ENCODE measurements around the gene PRCD. TPM values are rescaled to one million over a fixed set of nuclear protein-coding genes. Genes with fewer than 3 reads are reported as not detected.

The PRCD gene
- total RNA-seq, 1 donor, result 0.81 TPM

DNA sequence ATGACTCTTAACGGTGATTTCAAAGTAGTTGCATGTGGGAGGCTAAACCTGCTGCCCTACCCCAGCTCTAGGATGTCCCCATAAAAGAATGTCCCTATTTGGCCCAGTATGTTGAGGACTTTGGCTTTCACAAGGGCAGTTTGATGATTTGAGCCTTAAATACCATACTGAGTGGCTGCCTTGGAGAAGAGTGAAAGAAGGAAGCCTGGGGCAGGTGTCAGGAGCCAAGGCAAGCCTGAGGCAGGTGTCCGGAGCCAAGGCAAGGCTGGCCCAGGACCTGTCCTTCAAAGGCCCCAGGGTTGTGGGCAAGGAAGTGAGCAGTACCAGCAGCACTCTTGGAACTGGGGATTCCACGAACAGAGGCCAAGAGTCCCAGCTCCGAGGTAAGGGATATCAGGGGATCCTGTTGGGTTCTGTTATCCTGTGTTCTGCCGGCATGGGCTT, 27.2 kb downstream of the PRCD start:
- DNase-seq (ENCODE audit: low read depth in 2 of 3, low spot score in 2 of 3), result no peak

- peak in 2 of 3 donors; percentile 76 to 88 for DNase-seq (ENCODE audit: low read depth in 2 of 3, low spot score in 2 of 3)
Observed at GRCh38 chr17:76567634-76568432, 28.0 kb downstream of the PRCD start.

DNA sequence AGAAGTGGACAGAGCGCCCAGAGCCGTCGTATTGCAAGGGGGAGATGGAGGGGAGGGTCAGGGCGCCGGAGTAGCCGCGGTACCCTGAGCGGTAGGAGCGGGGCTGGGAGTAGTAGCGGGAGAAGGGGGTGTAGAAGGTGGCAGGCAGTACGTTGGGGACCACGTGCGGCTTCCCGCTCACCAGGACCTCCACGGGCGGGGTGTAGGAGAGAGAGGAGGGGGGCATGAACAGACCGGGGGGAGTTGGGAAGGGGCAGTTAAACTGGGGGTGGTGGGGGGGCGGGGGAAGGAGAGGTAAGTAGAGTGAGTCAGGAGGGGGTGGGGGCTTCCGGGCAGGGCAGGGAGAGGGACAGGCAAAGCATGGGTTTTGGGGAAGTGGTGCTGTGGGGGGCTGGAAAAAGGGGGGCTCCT, 29.0 kb downstream of the PRCD start:
- DNase-seq (ENCODE audit: low read depth in 2 of 3, low spot score in 2 of 3), result peak in 2 of 3 donors; percentile 61 to 71

- no peak for DNase-seq (ENCODE audit: low read depth in 2 of 3, low spot score in 2 of 3)
Observed at GRCh38 chr17:76569607-76570279, 29.9 kb downstream of the PRCD start.

DNA sequence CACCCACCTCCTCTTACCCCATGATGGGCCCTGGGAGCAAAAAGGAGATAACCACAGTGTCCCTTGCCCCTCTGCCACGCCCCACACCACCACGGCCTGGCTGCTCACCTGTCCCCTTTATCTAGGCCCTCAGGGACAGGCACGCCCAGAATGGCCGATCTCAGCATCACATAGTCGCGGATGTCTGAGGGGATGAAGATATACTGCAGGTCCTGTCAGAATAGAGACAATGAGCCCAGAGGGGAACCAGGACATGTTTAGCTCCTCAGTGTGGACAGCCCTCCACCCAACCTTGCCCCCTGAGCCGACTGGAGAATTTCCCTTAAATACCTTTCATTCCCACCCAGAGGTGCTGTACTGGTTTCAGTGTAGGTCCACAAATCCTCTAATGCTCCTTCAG, 30.6 kb downstream of the PRCD start:
- no peak for DNase-seq (ENCODE audit: low read depth in 2 of 3, low spot score in 2 of 3)

DNA sequence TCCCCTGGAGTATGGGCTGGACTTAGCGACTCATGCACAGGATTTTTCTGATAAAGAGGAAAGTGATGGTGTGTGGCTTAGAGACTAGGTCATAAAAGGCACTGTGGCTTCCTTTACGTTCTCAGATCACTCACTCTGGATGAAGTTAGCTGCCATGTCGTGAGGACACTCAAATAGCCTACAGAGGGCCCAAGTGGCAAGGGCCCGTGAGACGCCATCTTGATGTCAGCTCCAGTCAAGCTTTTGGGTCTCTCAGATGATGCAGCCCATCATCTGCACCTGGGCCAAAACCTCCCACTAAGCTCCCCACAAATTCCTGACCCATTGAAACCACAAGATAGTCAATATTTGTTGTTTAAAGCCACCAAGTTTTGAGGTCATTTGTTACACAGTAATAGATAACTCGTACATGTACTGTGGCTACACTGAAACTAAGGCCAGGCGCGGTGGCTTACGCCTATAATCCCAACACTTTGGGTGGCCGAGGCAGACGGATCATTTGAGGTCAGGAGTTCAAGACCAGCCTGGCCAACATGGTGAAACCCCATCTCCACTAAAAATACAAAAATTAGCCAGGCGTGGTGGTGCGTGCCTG, 31.1 kb downstream of the PRCD start:
- DNase-seq (ENCODE audit: low read depth in 2 of 3, low spot score in 2 of 3), result no peak

- DNase-seq (ENCODE audit: low read depth in 2 of 3, low spot score in 2 of 3), result no peak
Observed at GRCh38 chr17:76572201-76572910, 32.5 kb downstream of the PRCD start.

GRCh38 chr17:76573096-76573495, 33.3 kb downstream of the PRCD start:
- no peak for DNase-seq (ENCODE audit: low read depth in 2 of 3, low spot score in 2 of 3)

GRCh38 chr17:76574166-76574565, 34.3 kb downstream of the PRCD start:
- DNase-seq (ENCODE audit: low read depth in 2 of 3, low spot score in 2 of 3), result no peak

GRCh38 chr17:76575570-76575969, 35.7 kb downstream of the PRCD start:
- DNase-seq (ENCODE audit: low read depth in 2 of 3, low spot score in 2 of 3), result no peak

DNA sequence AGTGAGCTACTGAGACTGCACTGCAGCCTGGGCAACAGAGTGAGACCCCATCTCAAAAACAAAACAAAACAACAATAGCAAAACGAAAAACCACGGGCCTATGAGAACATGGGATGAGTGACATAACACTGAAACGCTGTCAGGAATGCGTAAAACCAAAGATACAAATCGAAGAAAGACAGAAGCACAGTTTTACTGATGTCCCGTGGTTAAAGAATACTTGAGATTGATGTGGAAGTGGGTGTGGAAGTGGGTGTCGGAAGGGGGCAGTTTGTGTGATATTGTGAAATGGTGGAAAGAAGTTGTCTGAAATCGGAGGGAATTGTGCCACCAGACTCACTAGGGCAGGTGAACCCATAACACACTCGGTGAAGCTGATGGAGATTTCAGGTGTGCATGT, 36.3 kb downstream of the PRCD start:
- no peak for DNase-seq (ENCODE audit: low read depth in 2 of 3, low spot score in 2 of 3)

- no peak for DNase-seq (ENCODE audit: low read depth in 2 of 3, low spot score in 2 of 3)
Observed at GRCh38 chr17:76577876-76578275, 38.0 kb downstream of the PRCD start.

GRCh38 chr17:76578376-76578775, 38.5 kb downstream of the PRCD start:
- DNase-seq (ENCODE audit: low read depth in 2 of 3, low spot score in 2 of 3), result no peak

DNA sequence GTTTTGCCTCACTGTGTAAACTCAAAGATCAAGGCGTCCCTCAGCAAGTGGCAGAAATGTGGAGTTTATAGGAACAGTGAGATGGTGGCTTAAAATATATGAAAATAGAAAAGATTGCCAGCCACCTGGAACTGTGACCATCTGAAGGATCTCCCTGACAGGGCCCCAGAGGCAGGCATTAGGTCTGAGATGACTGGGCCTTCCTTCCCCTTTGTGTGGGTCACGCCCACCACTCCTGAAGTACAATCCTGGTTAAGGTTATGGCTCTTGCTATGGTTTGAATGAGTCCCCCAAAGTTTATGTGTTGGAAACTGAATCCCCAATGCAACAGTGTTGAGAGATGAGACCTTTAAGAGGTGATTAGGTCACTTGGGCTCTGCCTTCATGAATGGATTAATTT, 39.4 kb downstream of the PRCD start:
- DNase-seq (ENCODE audit: low read depth in 2 of 3, low spot score in 2 of 3), result peak in 1 of 3 donors; percentile 31

DNA sequence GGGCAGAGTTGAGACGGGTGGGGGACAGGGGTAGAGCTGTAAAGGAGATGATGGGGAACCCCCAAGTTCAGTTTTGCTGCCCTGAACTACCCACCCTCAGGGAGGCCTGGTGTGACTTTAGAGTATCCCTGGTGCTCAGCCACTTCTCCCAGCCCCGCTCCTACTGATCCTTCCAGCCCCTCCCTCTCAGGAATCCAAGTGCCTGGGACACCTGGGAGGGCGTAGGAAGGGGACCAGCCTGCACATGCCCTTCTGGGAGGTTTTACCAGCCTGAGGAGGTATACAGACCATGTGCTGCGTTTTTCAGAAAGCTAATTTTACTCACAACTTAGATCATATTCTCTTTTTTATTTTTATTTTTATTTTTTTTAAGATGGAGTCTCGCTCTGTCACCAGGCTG, 41.7 kb downstream of the PRCD start:
- no peak for DNase-seq (ENCODE audit: low read depth in 2 of 3, low spot score in 2 of 3)

- DNase-seq (ENCODE audit: low read depth in 2 of 3, low spot score in 2 of 3), result no peak
Observed at GRCh38 chr17:76582660-76583059, 42.8 kb downstream of the PRCD start.

DNA sequence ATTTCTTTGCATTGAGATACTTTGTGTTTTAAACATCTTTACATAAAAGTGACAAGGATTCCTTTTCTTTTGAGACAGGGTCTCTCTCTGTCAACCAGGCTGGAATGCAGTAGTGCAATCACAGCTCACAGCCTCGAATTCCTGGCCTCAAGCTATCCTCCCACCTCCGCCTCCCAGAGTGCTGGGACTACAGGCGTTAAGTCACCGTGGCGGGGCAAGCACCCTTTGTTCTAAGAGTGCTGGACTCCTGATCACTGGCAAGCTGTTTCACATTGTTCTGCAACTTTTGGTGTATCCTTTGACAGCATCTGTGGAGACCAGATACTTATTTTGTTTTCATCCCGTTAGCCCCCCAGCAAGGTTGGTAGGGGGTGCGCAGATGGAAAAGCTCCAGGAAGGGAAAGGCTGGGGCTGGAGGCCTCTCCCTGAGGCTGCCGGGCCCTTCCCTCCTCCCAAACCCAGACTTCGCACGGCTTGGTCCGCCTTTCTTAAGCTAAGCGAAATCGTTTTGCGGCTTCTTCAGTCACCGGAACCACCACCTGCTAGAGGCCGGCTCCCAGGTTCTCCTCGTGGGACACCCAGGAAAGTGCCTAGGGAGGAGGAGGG, 44.7 kb downstream of the PRCD start:
- no peak for DNase-seq (ENCODE audit: low read depth in 2 of 3, low spot score in 2 of 3)

DNA sequence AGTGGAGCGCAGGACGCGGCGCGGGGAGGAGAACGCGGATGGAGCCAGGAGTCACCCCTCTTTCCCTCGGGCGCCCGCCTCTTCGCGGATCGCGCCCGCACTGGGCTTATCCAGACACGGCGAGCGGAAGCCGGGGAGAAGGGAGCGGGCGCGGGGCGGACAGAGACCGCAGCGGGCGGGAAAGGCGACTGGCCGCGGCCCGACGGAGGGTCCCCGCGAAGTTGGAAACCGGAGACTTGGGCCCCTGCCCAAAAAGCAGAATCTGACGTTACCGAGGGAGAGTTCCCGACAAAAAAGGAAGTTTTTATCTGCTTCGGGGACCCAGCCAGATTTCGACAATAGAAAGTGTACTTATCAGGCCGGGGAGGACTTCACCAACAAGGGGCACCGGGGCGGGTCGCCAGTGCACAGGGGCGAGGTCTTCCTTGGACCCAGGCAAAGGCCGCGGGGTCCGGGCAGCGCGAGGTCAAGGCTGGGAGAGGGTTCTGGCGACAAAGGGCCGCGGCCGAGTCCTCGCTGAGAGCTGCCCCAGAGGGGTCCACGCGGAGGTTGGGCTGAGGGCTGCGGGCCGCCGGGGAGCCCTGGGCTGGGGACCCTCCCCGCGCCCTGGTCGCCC, 45.3 kb downstream of the PRCD start:
- DNase-seq (ENCODE audit: low read depth in 2 of 3, low spot score in 2 of 3), result no peak

DNA sequence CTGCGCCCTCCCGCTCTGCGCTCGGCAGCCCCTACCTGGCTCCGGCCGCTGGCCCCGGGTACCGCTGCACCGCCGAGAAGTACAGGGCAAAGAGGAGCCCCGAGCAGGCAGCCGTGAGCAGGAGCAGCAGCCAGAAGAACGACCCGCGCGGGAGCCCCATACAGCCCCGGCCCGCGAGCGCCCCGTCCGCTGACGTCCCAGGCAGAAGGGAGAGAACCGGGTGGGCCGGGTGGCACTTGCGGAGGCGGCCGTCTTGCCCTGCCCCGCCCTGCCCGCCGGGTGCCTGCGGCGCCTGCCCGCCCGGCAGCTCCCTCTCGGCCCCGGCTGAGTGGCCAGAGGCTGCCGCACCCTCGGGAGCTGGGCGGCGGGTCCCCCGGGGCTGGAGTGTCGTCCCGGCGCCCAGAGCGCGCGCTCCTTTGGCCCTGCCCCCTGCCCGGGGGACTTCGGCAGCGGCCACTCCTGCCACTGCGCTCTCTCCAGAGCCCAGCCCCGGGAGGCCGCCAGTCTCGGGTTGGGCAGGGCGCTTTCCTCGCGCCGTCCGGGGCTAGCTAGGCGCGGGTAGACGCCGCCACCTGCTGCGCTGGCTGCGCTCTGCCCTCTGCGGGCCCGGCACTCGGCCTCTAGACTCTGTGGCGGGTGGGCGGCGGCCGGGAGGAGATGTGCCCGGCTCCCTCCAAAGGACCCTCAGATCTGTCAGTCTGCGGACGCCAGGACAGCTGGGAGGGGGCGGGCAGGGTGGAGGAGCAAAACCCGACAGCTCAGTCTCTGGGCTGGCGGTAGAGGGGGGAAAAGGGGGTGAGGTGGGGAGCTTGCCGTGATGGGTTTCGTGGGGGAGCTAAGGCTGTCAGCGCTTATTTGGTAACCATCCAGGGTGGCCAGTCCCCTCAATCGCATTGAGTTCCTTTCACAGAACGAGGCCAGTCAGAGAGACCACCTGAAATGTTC, 46.1 kb downstream of the PRCD start, which contains the start of gene ST6GALNAC2:
Gene ST6GALNAC2 (minus strand): TSS at position 212 of the 945 bp plus-strand sequence. CDS start 52 bp downstream, at position 160.
- peak in 2 of 3 donors; percentile 68 for DNase-seq (ENCODE audit: low read depth in 2 of 3, low spot score in 2 of 3)
